ENCODE measurements around the gene LYST.

LYST gene

DNA sequence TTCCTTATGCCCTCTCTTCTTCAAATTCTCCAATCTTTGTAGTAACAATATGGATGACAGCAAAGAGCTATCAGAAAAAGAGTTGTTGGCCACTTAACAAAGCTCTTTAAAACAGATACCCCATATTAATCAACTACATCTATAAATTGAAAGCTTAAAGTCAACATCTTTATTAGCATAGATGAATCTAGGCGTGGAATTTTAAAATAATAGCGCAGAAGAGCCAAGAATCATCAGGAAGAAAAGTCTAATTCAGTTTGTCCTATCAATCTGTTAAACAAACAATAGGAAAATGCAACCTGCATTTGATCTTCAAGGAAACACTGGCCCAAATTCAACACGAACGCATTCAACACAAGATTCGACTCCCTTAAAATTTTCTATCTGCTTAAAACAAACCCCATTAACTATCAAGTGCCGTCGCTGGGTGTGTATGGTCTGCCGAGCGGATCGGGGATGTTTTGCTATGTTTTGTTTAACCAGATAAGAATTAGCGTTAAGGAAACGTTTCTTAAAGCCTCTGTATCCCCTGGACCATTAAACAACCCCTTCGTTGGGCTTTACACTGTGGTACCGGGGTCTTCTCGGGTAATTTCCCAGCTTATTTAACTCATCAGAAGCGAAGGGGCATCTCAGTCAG lies 1.0 kb downstream of the LYST start:
- Histone ChIP-seq H3K9me2 (ENCODE audit: low read depth, low read length) (no peaks in the 10 kb centered on the region), H3K36me3 (ENCODE audit: insufficient read depth, low read length) (no peaks in the 10 kb centered on the region), H3K4me1 (ENCODE audit: insufficient read depth, low read length, severe bottlenecking) (peaks cover 22% of the 10 kb centered on the region), H3K4me2 (ENCODE audit: low read length) (peak overlapping the region; percentile 77), H3K79me2 (ENCODE audit: insufficient read depth, low read length) (no peaks in the 10 kb centered on the region), H4K20me1 (ENCODE audit: insufficient read depth, low read length) (no peaks in the 10 kb centered on the region), H3K27ac (ENCODE audit: low read depth, low read length, poor library complexity, severe bottlenecking) (no peak overlapping the region), H2AFZ (ENCODE audit: low read length) (no peak overlapping the region), H3K9me3 (ENCODE audit: low read length) (no peaks in the 10 kb centered on the region), H3K27me3 (ENCODE audit: insufficient read depth, low read length) (no peaks in the 10 kb centered on the region), H3F3A (ENCODE audit: insufficient read depth, low read length) (no peaks in the 10 kb centered on the region), H3K9ac (ENCODE audit: low read length) (peak overlapping the region; percentile 72), H3K4me3 (ENCODE audit: low read depth, low read length, poor library complexity, severe bottlenecking) (peak overlapping the region; percentile 92)
- no peak for TF ChIP-seq EZH2 (IDR thresholded peaks at IDR 0.05; ENCODE audit: borderline replicate concordance, low read length)
- no peak for TF ChIP-seq CTCF (IDR thresholded peaks at IDR 0.05; ENCODE audit: low read length)

DNA sequence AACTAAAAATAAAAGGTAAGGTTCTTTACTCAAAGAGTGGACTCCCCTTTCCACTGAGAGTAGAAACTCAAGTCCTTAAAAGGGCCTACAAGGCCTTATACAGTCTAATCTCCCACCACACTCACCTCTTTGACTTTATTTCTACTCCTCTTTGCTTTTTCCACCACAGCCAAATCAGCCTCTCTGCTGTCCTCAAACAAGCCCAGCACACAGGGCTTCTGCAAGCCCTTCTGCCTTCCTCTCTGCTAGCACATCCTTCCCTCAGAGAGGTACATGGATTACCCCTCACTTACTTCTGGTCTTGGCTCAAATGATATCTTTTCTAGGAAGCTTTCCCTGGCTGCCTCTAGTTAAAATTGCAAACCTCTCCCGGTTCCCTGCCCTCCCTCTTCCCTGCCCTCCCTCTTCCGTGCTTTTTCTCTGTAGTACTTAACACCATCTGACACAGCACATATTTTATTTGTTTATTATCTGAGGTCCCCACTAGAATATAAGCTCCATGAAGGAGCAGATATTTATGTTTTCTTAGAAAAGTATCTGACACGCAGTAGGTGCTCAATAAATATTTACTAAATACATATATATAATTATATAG lies 1.7 kb downstream of the LYST start:
- Histone ChIP-seq H3K27ac (ENCODE audit: low read depth, low read length, poor library complexity, severe bottlenecking) (no peak overlapping the region), H3F3A (ENCODE audit: insufficient read depth, low read length) (no peaks in the 10 kb centered on the region), H2AFZ (ENCODE audit: low read length) (no peak overlapping the region), H4K20me1 (ENCODE audit: insufficient read depth, low read length) (no peaks in the 10 kb centered on the region), H3K4me1 (ENCODE audit: insufficient read depth, low read length, severe bottlenecking) (peaks cover 22% of the 10 kb centered on the region), H3K27me3 (ENCODE audit: insufficient read depth, low read length) (no peaks in the 10 kb centered on the region), H3K79me2 (ENCODE audit: insufficient read depth, low read length) (no peaks in the 10 kb centered on the region), H3K4me3 (ENCODE audit: low read depth, low read length, poor library complexity, severe bottlenecking) (no peak overlapping the region), H3K4me2 (ENCODE audit: low read length) (no peak overlapping the region), H3K9ac (ENCODE audit: low read length) (no peak overlapping the region), H3K9me3 (ENCODE audit: low read length) (no peaks in the 10 kb centered on the region), H3K36me3 (ENCODE audit: insufficient read depth, low read length) (no peaks in the 10 kb centered on the region), H3K9me2 (ENCODE audit: low read depth, low read length) (no peaks in the 10 kb centered on the region)
- TF ChIP-seq EZH2 (IDR thresholded peaks at IDR 0.05; ENCODE audit: borderline replicate concordance, low read length) (no peak), CTCF (IDR thresholded peaks at IDR 0.05; ENCODE audit: low read length) (no peak)

GRCh38 chr1:235864469-235864868 lies 2.2 kb downstream of the LYST start:
- H3K9me3 ChIP-seq (ENCODE audit: low read length) = no peaks in the 10 kb centered on the region

More at GRCh38 chr1:235864469-235864868, 2.2 kb downstream of the LYST start:
- H3K9ac ChIP-seq (ENCODE audit: low read length) = no peak overlapping the region
- H3F3A ChIP-seq (ENCODE audit: insufficient read depth, low read length) = no peaks in the 10 kb centered on the region
- H3K4me1 ChIP-seq (ENCODE audit: insufficient read depth, low read length, severe bottlenecking) = peaks cover 22% of the 10 kb centered on the region
- no peaks in the 10 kb centered on the region for H3K36me3 ChIP-seq (ENCODE audit: insufficient read depth, low read length)
- H4K20me1 ChIP-seq (ENCODE audit: insufficient read depth, low read length) = no peaks in the 10 kb centered on the region
- no peak overlapping the region for H2AFZ ChIP-seq (ENCODE audit: low read length)
- H3K9me2 ChIP-seq (ENCODE audit: low read depth, low read length) = no peaks in the 10 kb centered on the region
- TF ChIP-seq CTCF (IDR thresholded peaks at IDR 0.05; ENCODE audit: low read length) = no peak
- no peak for TF ChIP-seq EZH2 (IDR thresholded peaks at IDR 0.05; ENCODE audit: borderline replicate concordance, low read length)
- no peak overlapping the region for H3K4me2 ChIP-seq (ENCODE audit: low read length)
- H3K4me3 ChIP-seq (ENCODE audit: low read depth, low read length, poor library complexity, severe bottlenecking) = no peak overlapping the region
- H3K27ac ChIP-seq (ENCODE audit: low read depth, low read length, poor library complexity, severe bottlenecking) = no peak overlapping the region
- no peaks in the 10 kb centered on the region for H3K27me3 ChIP-seq (ENCODE audit: insufficient read depth, low read length)
- no peaks in the 10 kb centered on the region for H3K79me2 ChIP-seq (ENCODE audit: insufficient read depth, low read length)

All from OCI-LY1 (cell line).